Stimulated activated CD4-positive, alpha-beta T cell treated with anti-CD3 and anti-CD28 coated beads, Interleukin-1b, Interleukin-23, amount 100 ng/mL, for 48 hours (primary cell): ENCODE measurements around the gene NKX3-2.

Experiments
- DNase-seq: peaks from one replicate; pipeline ENCODE4 v3.0.0-alpha.2; 2020

NKX3-2 gene

DNA sequence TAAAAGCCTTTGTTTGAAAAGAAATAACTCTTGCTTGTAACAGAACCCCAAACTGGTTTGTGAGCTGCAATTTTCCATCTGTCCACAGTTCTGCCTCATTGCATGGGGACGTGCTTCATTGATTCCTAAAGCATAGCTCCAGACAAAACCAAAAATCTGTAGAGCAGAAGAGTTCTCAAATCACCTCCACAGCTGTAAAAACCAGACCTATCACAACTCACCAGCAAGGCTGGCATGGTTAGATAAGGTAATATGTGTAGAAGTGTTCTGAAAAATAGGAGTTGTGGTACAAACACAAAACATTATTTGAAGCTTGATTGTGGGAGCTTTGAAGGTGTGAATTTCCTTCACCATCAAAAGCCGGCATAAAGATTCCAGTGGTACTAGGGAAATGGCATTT lies 47.7 kb downstream of the NKX3-2 start:
- no peak for DNase-seq

DNA sequence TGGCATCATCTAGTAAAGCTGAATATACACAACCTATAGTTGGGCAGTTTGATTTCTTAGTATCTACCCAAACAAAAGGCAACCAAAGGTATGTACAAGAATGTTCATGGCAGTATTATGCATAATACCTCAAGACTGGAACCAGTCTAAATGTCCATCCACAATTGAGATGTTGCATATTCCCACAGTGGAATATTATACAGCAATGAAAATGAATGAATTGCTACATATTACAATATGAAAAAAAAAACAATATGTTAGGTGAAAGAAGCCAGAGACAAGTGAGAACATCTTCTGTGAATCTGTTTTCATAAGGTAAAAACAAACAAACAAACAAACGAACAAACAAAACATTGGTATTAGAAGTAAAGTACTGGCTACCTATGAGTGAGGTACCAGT lies 48.6 kb downstream of the NKX3-2 start:
- no peak for DNase-seq

DNA sequence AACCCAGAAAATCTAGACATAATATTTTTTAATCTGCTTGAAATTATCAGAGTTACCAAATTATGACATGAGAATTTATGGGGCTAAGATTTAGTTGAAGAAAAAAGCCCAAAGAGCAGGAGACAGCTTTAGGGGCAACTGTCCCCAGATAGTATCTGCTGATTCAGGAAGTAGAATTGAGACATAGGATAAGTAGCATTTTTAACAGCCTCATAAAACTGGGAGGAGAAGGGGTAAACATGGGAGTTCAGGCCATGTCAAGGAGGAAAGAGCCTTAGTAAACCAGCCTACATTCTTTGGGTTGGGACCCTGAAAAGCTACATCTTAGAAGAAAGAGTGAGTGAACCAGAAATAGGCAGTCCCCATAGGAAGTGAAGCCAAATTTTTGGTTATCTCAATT lies 50.5 kb downstream of the NKX3-2 start:
- DNase-seq, result no peak

DNA sequence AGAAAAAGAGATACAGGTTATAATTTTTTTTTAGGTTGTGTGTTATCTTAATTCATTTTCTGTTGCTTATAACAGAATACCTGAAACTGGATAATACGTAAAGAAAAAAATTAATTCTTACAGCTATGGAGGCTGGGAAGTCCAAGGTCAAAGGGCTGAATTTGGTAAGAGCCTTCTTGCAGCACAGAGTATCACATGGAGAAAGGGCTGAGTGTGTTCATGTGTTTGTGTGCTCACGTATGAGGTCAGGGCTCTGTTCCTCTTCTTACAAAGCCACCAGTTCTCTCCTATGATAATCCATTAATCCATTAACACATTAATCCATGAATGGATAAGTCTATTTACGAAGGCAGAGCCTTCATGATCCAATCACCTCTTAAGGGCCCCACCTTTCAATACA lies 51.6 kb downstream of the NKX3-2 start:
- DNase-seq, result no peak
